Smooth muscle cell (in vitro differentiated cells): ENCODE results near the gene HECTD4. TPM values are rescaled to one million over a fixed set of nuclear protein-coding genes. Genes with fewer than 3 reads are reported as not detected.
A peak's percentile ranks its signal among the peaks of the same experiment; 100 is the strongest.
"Not testable (repeated sequence)": the region's sequence is repeated elsewhere in the genome, so short reads cannot be mapped to it uniquely, and the experiment has no call there.

Experiments
- DNase-seq: peaks from one replicate; lab custom pipeline; 2025; ENCODE audit not compliant: unreplicated experiment; lab: John Stamatoyannopoulos, UW
- H2AFZ ChIP-seq: fragments of 200-600 bp; sonication (generic); 2 replicates; pipeline ENCODE4 v1.6.0; 2016; ENCODE audit warnings: antibody characterized with exemption, low read depth, mild to moderate bottlenecking
- H3F3A ChIP-seq: fragments of 200-600 bp; sonication (generic); 2 replicates; pipeline ENCODE4 v1.6.0; 2017; ENCODE audit warnings: antibody characterized with exemption, low read depth
- H3K27ac ChIP-seq: fragments of 200-600 bp; sonication (generic); 2 replicates; pipeline ENCODE4 v1.5.1; 2016; ENCODE audit warnings: low read depth, mild to moderate bottlenecking
- H3K27me3 ChIP-seq: fragments of 200-600 bp; sonication (generic); 2 replicates; pipeline ENCODE4 v1.6.1; 2016; ENCODE audit warnings: low read depth, mild to moderate bottlenecking
- H3K36me3 ChIP-seq: fragments of 200-600 bp; sonication (generic); 2 replicates; pipeline ENCODE4 v1.5.1; 2016; ENCODE audit warnings: low read depth
- H3K4me1 ChIP-seq: fragments of 200-600 bp; sonication (generic); 2 replicates; pipeline ENCODE4 v1.5.1; 2016; ENCODE audit warnings: low read depth
- H3K4me2 ChIP-seq: fragments of 200-600 bp; sonication (generic); 2 replicates; pipeline ENCODE4 v1.6.0; 2016; ENCODE audit warnings: mild to moderate bottlenecking
- H3K4me3 ChIP-seq: fragments of 200-600 bp; sonication (generic); 2 replicates; pipeline ENCODE4 v1.5.1; 2016; ENCODE audit warnings: mild to moderate bottlenecking
- H3K79me2 ChIP-seq: fragments of 200-600 bp; sonication (generic); 2 replicates; pipeline ENCODE4 v1.6.0; 2016; ENCODE audit warnings: low read depth, mild to moderate bottlenecking
- H3K9ac ChIP-seq: fragments of 200-600 bp; sonication (generic); 2 replicates; pipeline ENCODE4 v1.6.0; 2016; ENCODE audit warnings: low read depth
- H3K9me3 ChIP-seq: fragments of 200-600 bp; sonication (generic); replicated peaks from 2 replicates; pipeline ENCODE4 v1.5.1; 2016; ENCODE audit warnings: low read depth
- H4K20me1 ChIP-seq: fragments of 200-600 bp; sonication (generic); 2 replicates; pipeline ENCODE4 v1.6.0; 2016; ENCODE audit warnings: low read depth
- WGBS: methylation state at CpG from one replicate; pipeline ENCODE4 v1.1.7; 2016; ENCODE audit warnings: low lambda C conversion rate; 5-methylcytosine and 5-hydroxymethylcytosine counted together
- microRNA-seq: library from miRNA; unstranded; fragments of <30 nt; microRNA quantifications from one replicate; pipeline ENCODE4, GENCODE V29; 2016; ENCODE audit warnings: borderline number of aligned reads
- polyA plus RNA-seq: library from polyadenylated mRNA; unstranded; fragments of >200 nt; fragmentation: Nextera tagmentation; extraction: Ambion mirVana; gene quantifications from 2 replicates; pipeline ENCODE4 v1.2.1, GENCODE V29; 2016
- small RNA-seq: library from RNA; depleted of rRNA; stranded (forward); fragments of <200 nt; gene quantifications from one replicate; pipeline ENCODE3, GENCODE V24; 2014
- total RNA-seq: library from RNA; depleted of rRNA; stranded (reverse); fragments of >200 nt; gene quantifications from 2 replicates; pipeline ENCODE4 v1.2.3, GENCODE V29; 2014
- TF ChIP-seq, protein P1 (sequence below): fragments of 200-600 bp; sonication (generic); IDR thresholded peaks from 2 replicates; pipeline ENCODE4 v1.5.1; 2017; ENCODE audit warnings: borderline replicate concordance, mild to moderate bottlenecking, antibody characterized with exemption; ENCODE audit not compliant: insufficient read depth, poor library complexity, severe bottlenecking

Gene HECTD4
- total and polyA plus RNA-seq, 2 experiments from 2014 or later: 6.6 to 16.9 TPM

DNA sequence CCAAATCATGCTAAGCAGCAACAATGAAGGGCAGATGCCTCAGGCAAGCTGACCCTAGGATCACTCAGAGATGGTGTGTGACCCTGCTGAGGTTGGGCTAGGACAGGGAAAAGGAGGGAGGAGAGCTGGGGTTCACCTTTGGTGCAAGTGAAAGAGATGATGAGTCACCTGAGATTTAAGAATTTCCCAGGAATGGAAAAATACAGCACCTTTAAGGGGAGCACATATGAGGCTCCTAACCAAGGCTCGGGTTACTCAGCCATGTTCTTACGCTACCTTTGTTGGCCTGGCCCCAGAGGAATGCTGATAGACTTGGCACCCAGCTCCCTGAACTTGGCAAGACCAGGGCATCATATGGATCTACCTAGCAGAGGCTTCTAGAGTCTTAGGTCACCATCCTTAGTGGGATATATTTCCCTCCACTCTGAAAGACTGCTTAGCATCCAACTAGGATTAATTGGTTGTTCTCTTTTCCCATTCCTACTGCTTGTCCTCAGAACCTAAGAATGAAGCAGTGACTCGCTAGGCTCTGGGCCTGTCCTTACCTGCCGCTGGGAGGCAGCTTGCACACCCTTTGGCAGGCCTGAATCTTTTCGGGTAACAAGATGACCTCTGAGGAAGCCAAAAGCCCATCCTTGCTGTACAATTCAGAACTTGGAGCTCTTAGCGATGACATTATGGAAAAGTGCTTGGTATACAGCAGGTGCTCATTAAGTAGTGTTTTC, 269.7 kb downstream of the HECTD4 start:
- Histone ChIP-seq H2AFZ (no peak overlapping the region), H3K27me3 (no peaks in the 10 kb centered on the region), H3K36me3 (no peaks in the 10 kb centered on the region), H3K4me3 (no peak overlapping the region), H3K9ac (no peak overlapping the region), H3K79me2 (peaks cover 10% of the 10 kb centered on the region), H3K27ac (no peak overlapping the region), H3K4me1 (peaks cover 16% of the 10 kb centered on the region), H4K20me1 (peaks cover 2% of the 10 kb centered on the region), H3K9me3 (no peaks in the 10 kb centered on the region), H3F3A (peaks cover 10% of the 10 kb centered on the region), H3K4me2 (no peak overlapping the region)
- 88% methylated on average over 6 of the region's 6 CpGs for WGBS
- TF ChIP-seq, protein P1, sequence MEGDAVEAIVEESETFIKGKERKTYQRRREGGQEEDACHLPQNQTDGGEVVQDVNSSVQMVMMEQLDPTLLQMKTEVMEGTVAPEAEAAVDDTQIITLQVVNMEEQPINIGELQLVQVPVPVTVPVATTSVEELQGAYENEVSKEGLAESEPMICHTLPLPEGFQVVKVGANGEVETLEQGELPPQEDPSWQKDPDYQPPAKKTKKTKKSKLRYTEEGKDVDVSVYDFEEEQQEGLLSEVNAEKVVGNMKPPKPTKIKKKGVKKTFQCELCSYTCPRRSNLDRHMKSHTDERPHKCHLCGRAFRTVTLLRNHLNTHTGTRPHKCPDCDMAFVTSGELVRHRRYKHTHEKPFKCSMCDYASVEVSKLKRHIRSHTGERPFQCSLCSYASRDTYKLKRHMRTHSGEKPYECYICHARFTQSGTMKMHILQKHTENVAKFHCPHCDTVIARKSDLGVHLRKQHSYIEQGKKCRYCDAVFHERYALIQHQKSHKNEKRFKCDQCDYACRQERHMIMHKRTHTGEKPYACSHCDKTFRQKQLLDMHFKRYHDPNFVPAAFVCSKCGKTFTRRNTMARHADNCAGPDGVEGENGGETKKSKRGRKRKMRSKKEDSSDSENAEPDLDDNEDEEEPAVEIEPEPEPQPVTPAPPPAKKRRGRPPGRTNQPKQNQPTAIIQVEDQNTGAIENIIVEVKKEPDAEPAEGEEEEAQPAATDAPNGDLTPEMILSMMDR: no peak
- no peak for DNase-seq

DNA sequence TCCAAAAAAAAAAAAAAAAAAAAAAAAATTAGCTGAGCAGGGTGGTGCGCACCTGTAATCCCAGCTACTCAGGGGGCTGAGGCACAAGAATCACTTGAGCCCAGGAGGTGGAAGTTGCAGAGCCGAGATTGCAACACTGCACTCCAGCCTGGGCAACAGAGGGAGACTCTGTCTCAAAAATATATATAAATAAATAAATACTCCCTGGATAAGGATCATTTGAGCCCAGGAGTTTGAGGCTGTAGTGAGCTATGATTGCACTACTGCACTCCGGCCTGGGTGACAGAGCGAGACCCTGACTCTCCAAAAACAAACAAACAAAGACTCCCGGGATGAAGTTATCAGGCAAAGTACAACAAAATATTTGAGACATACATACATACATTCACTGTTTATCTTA, 270.3 kb downstream of the HECTD4 start:
- no peaks in the 10 kb centered on the region for H3K36me3 ChIP-seq
- no peak overlapping the region for H3K27ac ChIP-seq
- H2AFZ ChIP-seq: no peak overlapping the region
- TF ChIP-seq, protein P1: no peak
- no peak overlapping the region for H3K4me3 ChIP-seq
- H3K27me3 ChIP-seq: no peaks in the 10 kb centered on the region
- H3K4me1 ChIP-seq: peaks cover 17% of the 10 kb centered on the region
- no peak overlapping the region for H3K9ac ChIP-seq
- no peak overlapping the region for H3K4me2 ChIP-seq
- 75% methylated on average over 5 of the region's 5 CpGs for WGBS
- peaks cover 8% of the 10 kb centered on the region for H4K20me1 ChIP-seq
- H3K9me3 ChIP-seq: no peaks in the 10 kb centered on the region
- H3F3A ChIP-seq: peaks cover 7% of the 10 kb centered on the region
- peaks cover 16% of the 10 kb centered on the region for H3K79me2 ChIP-seq
- DNase-seq: no peak

DNA sequence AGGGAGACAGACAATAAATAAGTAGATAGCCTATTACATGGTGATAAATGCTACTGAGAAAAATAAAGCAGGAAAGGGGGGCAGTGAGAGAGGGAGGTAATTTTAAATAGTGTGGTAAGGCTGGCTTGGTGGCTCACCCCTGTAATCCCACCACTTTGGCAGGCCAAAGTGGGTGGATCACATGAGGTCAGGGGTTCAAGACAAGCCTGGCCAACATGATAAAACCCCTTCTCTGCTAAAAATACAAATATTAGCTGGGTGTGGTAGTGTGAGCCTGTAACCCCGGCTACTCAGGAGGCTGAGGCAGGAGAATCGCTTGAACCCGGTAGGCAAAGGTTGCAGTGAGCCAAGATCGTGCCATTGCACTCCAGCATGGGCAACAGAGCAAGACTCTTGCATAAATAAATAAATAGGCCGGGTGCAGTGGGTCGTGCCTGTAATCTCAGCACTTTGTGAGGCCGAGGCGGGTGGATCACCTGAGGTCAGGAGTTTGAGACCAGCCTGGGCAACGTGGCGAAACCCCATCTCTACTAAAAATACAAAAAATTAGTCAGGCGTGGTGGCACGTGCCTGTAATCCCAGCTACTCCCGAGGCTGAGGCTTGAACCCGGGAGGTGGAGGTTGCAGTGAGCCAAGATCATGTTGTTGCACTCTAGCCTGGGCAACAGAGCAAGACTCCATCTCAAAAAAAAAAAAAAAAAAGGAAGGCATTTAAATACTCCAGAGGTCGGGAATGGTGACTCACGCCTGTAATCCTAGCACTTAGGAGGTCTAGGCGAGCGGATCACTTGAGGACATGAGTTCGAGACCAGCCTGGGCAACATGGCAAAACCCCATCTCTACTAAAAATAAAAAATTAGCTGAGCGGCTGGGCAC, 271.2 kb downstream of the HECTD4 start:
- H3K9me3 ChIP-seq, DNase-seq, H3K4me2 ChIP-seq, H3K36me3 ChIP-seq, H3K9ac ChIP-seq, H3K27me3 ChIP-seq, H3F3A ChIP-seq, H3K27ac ChIP-seq, H3K4me3 ChIP-seq: not testable (repeated sequence)
- Histone ChIP-seq H3K79me2 (peaks cover 25% of the 10 kb centered on the region), H4K20me1 (peaks cover 17% of the 10 kb centered on the region), H3K4me1 (peaks cover 17% of the 10 kb centered on the region), H2AFZ (peak overlapping the region; percentile 66)
- WGBS: 88% methylated on average over 20 of the region's 20 CpGs

Small RNA genes within 50 kb of the gene (microRNA-seq; reads per million reads assigned to microRNA genes)
- not detected for gene MIR6861

Small RNA genes within 50 kb of the gene (small RNA-seq; reads per million reads assigned to genes)
- not detected for gene RF00019

Other genes starting within 250 kb of the HECTD4 start
- gene RPL6, start 27.2 kb upstream of the HECTD4 start, total RNA-seq: 1,517 and 1,797 TPM in 2 replicates
- gene RPL6, start 27.2 kb upstream of the HECTD4 start, polyA plus RNA-seq: 333 and 366 TPM in 2 replicates
- gene PTPN11, start 36.5 kb upstream of the HECTD4 start, total RNA-seq: 73.7 and 77.2 TPM in 2 replicates
- gene PTPN11, start 36.5 kb upstream of the HECTD4 start, polyA plus RNA-seq: 44.6 and 60.7 TPM in 2 replicates